SH-SY5Y (cell line): ENCODE results near the gene ITGA5.

Experiments
- GATA2 ChIP-seq: IDR thresholded peaks from 2 replicates; pipeline ENCODE4 v1.6.1; 2011; ENCODE audit warnings: mild to moderate bottlenecking, low read depth, low read length
- GATA3 ChIP-seq: IDR thresholded peaks from 2 replicates; pipeline ENCODE4 v1.6.1; 2011; ENCODE audit warnings: low read depth, mild to moderate bottlenecking, low read length, moderate library complexity

DNA sequence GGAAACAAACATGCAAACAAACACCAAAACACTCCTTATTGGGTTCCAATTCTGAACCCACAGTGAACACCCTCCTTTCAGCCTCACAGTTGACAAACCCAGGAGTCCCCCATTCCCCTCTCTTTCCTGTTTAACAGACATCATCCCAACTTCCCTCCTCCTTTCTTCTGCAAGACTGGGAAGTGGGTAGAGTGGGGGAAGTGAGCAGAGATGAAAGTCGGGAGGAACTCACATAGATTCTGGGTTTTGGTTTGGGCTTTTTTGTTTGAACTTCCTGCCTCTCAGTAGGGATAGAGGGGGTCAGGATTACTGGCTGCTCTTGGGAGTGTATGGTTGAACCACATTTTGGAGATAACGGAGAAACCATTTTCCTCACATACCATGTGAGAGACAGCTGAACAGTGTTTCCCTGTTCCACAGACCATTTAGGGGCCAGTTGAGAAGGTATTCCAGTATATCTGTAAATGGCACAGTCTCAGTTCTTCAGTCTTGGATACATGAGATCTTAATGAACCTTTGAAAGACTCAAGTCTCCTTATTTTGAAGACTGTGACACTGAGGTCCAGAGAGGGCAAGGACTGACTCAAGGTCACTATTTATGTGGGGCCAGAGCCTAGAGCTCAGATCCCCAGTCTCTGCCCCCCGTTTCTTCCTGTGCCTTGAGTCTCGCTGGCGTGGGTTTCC is 50.9 kb downstream of the ITGA5 start:
- TF ChIP-seq GATA2: no peak
- no peak for TF ChIP-seq GATA3
